CD4-positive, alpha-beta T cell treated with Interleukin-17A for 1 hour (primary cell): Measurements from ENCODE around the gene PGS1.

Experiments used
- DNase-seq: peaks from one replicate; pipeline ENCODE4 v3.0.0-alpha.2; 2020

Gene PGS1

DNA sequence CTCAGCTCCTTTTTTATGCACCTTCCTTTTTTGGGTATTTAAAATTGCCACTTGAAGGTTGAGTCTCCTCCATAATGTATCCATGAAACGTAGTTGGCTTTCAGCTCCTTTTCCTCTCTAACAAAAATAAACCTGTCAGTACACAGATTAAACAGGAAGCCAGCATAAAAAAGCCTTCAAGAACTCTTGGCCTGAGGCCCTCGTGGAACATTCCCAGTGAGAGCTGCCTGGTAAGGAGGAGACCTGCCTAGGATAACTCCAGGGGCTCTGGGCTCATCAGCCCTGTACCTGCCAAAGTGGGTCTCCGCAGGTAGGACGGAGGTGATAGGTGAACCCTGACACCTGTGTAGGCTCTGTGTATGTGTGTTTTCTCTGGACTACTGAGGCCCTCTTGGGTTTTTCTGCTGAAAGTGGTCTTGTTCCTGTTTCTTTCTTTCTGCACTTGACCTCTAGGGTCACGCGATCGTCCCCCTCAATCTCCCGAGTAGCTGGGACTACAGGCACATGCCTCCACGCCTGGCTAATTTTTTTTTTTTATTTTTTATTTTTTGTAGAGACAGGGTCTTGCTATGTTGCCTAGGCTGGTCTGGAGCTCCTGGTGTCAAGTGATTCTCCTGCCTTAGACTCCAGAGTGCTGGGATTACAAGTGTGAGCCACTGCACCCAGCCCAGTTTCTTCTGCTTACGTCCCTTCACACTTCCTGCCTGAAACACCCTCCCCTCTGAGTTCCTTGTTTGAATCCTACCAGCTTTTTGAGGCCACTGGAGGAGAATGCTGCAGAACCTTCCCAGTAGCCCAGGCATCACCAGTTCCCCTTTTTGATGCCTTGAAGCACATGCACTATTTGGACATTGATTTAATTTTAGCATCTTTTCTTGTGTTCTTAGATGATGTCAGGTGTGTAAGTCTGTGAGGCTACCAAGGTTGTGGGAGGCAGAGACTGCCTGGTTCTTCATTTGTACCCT, 9.8 kb downstream of the PGS1 start:
- no peak for DNase-seq

DNA sequence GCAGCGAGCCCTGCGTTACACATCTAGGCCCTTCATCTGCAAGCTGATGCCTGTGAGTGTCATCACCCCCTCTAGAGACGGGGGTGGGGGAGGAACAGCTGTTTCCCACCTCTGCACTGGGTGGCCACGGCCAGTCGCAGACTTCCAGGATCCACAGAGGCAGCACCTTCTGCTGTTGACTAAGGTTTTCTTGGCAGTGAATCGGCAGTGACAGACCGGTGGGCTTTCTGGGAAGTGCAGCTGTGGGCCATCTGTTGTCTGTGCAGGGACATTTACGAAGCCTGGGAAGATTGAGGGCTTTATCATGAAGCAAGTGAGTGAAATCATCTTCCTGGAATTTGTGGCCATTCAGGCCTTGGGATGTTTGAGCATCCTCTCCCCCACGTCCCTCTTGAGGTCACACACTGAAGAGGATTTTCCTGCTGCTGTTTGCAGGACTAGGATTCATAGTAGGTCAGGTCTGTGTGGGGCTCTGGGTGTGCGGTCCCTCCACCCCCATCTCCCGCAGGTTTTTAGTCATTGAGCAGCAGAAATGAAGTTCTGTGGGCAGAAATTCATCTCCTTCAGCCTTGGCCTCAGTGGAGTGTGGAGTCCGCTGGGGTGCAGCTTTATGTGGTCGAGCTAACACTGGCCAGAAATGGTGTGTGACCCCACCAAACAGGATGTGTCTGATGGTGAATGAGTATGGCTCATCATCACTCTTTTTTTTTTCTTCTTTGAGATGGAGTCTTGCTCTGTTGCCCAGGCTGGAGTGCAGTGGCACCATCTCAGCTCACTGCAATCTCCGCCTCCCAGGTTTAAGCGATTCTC, 12.0 kb downstream of the PGS1 start:
- DNase-seq, result no peak

DNA sequence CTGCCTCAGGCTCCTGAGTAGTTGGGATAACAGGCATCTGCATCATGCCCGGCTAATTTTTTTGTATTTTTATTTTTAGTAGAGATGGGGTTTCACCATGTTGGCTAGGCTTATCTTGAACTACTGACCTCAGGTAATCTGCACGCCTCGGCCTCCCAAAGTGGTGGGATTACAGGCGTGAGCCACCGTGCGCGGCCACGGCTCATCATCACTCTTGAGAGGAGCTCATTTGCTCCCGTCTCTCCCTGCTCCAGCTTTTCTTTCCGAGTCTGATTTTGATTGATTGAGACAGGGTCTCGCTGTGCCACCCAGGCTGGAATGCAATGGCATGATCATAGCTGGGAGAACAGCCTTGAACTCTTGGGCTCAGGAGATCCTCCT, 12.6 kb downstream of the PGS1 start:
- no peak for DNase-seq

DNA sequence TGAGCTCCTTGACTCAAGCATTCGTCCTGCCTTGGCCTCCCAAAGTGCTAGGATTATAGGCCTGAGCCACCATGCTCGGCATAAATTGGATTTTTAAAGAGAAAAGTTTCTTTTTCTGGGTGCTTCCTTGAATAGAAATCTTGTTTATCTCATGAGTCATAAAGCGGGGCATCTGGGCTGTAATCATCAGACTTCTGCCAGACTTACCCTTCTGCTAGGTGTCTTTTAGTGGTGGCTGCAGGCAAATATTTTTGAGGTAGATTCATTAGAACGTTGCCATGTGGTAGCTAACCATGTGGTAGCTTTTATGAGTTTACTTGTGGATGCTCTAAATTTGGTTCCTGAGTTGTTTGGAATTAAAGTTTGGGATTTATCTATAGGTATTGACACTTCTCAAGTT, 13.4 kb downstream of the PGS1 start:
- no peak for DNase-seq

DNA sequence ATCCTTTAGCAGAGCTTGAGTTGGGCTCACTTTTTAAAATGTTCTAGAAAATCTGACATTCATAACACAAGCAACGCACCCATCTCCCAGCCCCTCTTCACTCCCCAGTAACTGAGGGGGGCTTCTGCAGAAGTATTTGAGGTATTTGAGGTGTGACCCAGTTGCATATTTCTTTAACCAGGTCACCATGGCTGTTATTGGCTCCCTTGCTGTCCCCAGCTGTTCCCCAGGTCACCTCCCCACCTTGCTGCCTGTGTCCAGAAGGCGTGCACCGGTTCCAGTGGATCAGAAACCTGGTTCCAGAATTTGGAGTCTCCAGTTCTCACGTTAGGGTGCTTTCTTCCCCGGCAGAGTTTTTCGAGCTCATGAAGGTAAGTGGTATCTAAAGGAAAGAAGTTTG, 13.8 kb downstream of the PGS1 start:
- DNase-seq, result no peak

- DNase-seq, result no peak
Observed at GRCh38 chr17:78393575-78393974, 15.1 kb downstream of the PGS1 start.

DNA sequence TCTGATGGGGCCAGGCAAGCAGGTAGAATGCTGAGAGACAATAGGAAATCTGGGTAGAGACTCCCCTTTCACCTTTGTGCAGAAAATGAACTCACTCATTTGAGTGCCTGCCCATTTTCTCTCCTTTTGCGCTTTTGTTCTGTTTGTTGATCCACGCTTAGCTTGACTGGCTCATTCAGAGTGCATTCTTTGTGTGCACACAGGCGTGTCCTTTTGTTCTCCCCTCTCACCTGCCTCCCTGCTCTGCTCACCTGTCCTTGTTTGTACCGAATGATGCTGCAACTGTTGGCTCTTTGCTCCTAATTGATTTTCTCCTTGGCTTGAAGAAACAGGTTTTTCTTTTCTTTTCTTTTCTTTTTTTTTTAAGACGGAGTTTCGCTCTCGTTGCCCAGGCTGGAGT, 15.8 kb downstream of the PGS1 start:
- no peak for DNase-seq

GRCh38 chr17:78395155-78395554, 16.7 kb downstream of the PGS1 start:
- no peak for DNase-seq

DNA sequence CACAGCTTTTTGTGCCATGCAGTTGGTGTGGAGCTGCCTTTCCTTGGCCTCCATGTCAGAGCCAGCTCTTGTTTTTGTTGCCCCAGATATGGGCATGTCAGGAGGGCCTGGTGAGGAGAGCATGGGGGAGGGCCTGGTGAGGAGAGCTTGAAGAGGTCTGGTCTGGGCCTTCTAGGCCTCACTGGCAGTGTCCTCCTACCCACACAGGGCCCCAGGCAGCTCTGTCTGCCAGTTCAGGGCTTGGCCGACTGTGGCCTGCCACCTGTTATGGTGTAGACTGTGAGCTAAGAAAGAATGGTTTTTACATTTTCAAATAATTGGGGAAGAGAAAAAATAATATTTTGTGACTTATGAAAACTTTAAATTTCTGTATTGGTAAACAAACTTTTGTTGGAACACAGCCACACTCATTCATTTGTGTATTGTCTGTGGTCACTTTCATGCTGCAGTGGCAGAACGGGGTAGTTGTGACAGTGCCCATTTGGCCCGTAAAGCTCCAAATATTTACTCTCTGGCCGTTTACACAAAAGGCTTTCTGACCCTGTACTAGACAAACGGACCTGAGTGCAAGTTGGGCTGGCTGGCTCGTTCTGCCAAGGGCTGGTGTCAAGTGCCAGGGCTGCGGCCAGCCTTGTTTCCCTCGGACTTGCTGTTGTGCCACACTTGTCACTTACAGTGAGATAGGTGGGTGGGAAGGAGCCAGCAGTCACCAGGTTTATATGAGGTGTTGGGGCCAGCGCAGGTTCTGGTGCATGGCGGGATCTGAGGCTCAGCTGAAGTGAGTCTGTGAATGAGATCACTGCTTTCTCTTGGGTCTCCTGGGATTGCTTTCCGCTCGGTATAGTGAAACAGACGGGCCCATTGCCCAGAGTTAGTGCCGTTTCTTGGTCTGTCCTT, 18.2 kb downstream of the PGS1 start:
- no peak for DNase-seq

- no peak for DNase-seq
Observed at GRCh38 chr17:78397681-78398101, 19.2 kb downstream of the PGS1 start.

DNA sequence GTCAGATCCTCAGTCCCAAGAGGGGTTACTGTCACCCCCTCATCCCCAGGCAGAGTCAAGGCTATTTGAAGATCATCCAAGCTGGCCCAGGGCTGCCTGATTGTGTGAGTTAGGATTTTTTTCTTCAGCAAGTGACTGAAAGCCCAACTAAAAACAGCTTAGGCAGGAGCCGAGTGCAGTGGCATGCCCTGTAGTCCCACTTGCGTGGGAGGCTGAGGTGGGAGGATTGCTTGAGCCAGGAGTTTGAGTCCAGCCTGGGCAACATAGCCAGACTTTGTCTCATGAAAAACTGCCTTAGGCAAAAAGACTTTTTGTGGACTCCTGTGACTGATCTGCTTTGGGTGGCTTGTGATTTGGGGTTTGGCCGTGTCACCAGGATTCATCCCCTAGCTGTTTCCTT, 19.9 kb downstream of the PGS1 start:
- DNase-seq, result no peak

DNA sequence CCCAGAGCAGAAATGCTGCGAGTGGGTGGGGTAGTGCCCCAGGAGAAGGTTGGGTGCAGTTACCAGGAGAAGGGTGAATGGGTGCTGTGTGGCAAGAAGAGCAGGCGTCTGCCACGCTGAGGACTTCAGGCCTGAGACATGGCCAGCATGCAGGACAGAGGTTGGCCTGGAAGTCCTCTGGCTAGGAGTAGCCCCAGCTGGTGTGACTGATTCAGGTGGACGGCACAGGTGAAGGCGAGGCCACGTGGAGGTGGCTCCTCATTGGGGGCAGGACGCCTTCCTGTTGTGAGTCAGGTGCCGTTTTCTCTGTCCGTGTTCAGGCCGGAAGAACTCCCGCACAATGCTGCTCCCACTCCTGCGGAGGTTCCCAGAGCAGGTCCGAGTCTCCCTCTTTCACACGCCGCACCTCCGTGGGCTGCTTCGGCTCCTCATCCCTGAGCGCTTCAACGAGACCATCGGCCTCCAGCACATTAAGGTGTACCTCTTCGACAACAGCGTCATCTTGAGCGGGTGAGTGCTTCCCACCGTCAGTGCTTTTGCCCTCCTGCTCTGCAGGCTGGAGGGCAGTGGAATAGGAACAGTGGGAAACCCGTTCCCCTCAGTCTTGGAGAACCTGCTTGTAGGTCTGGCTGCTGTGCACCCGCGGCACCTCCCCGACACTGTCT, 20.7 kb downstream of the PGS1 start:
- no peak for DNase-seq

DNA sequence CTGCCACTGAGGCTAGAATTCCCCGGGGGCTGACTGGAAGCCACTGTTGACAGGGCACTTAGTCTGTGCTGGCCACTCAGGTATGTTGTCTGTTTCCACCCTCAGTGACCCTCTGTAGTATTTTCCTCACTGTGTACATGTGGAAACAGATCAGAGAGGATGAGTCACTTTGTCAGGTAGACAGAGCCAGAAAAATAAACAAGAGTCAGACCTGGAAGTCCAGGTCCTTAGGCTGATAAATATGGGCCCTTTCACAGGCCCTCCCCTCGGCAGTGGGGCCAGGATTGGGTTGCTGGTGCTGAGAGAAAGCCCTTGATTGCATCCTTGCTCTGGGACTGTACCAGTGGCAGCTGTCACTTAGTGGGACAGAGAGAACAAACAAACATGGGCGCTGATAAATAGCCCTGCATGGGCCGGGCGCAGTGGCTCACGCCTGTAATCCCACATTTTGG, 21.3 kb downstream of the PGS1 start:
- DNase-seq, result no peak

DNA sequence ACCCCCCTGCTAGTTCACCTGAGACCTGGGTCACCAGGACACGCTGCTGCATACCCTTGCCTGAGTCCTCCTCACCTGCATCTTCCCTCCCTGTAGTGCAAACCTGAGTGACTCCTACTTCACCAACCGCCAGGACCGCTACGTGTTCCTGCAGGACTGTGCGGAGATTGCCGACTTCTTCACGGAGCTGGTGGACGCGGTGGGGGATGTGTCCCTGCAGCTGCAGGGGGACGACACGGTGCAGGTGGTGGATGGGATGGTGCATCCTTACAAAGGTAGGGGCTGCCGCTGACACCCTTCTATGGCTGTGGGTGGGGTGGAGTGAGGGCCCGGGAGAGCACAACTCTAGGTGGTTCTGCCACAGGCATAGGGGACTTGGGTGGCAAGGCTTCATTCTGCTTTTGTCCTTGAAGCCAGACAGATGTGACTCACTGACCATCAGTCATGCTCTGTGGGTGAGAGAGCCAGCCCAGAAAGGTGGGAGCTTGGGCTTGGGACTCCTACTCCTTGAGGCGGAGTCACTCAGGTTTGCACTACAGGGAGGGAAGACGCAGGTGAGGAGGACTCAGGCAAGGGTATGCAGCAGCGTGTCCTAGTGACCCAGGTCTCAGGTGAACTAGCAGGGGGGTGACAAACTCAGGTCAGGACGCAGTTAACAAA, 22.3 kb downstream of the PGS1 start:
- no peak for DNase-seq

GRCh38 chr17:78401246-78401645, 22.8 kb downstream of the PGS1 start:
- DNase-seq, result no peak

- no peak for DNase-seq
Observed at GRCh38 chr17:78401891-78402290, 23.4 kb downstream of the PGS1 start.

DNA sequence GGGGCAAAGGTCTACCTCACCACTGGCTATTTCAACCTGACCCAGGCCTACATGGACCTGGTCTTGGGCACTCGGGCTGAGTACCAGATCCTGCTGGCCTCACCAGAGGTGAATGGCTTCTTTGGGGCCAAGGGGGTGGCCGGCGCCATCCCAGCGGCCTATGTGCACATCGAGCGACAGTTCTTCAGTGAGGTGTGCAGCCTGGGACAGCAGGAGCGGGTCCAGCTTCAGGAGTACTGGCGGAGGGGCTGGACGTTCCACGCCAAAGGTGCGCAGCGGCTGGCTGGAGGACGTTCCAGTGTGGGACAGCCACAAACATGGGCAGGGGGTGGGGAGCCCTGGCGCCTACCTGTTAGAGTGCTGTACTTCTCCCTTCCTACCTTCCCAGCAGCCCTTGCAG, 25.4 kb downstream of the PGS1 start:
- DNase-seq, result no peak

DNA sequence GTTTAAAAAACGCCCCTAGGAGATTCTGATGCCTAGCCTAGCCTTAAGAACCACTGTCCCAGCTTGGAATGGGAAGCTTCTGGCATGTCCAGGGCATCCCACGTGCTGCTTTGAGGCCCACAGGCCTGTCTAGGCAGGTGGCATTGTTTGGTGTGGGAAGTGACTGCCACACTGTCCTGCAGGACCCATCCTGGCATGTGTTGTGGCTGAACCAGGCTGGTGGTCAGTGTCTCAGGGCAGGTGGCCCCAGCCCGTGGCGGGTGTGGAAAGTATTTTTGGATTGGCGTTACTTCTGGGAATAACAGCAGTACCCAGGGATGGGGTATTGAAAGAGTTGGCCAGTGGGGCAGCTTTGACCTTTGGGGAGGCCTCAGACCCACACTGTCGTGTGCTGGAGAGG, 27.9 kb downstream of the PGS1 start:
- no peak for DNase-seq

DNA sequence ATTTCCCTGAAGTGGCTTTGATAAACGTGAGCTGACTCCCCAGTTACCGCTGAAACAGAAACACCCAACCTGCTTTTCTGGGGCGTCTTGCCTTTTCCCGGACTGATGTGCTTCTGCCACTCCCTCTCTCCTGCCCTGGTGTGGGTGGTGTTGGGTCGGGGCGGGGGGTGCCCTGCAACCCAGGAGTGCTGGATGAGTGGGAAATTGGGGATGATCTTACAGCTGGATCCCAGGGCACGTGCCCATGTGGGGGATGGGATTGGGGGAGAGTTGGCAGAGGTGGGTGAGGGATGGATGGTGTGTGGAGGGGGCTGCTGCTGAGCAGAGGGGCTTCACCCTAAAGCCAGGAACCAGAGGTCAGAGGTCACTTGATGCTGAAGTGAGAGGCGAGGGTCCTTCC, 28.5 kb downstream of the PGS1 start:
- DNase-seq, result no peak

DNA sequence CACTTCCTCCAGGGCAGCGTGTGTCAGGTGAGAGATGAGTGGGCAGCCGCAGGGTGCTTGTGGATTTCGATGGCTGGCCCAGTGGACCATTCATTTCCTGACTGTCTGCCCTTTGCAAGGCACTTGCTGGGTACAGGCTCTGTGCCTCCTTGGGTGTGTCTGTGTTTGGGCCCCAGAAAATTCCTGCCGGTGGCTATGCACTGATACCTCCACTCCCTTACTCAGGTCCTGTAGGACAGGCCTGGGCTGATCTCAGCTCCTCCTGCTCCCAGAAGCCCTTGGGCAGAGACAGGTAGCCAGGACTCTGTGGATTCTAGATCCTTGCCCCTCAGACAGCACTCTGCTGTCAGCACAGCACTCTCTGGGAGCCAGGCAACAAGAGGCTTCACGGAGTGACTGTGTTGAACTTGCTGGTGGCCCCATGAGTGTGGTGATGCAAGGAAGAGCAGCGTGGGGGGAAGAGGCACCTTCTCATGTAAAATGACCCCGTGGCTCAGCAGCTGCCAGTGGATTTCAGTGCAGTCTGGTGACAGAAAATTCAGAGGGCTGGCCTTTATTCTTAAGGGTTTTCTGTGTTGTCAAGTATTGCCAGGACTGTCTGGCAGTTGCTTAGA, 29.0 kb downstream of the PGS1 start:
- DNase-seq, result no peak

DNA sequence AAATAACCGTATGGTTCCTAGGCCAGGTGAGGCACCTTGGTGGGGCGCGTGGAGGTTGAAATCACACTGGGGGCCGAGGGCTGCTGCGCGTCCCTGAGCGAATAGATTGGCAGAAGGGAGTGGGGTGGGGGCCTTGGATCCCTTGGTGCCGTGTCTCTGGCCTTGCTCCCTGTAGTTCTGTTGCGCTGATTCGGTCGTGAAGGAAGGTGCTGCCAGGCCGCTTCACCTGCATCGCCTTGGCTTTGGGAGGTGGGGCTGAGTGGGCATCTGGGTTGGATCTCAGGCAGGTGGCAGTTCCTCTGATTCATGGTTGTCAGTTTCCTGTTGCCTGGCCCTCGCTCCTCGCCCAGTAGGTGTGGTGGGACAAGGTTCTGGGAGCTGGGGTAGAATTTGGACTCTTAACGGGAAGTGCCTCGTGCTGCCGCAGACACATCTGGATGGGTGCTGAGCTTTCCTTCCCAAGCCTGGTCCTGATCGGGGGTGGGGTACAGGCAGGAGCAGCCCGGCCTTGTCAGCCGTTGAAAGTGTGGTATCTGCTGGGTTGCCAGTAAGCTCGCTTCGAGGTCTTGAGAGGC, 30.1 kb downstream of the PGS1 start:
- no peak for DNase-seq
